AG04449 (cell line): Measurements from ENCODE around the gene TTC29.

Source experiments
- CTCF ChIA-PET: fragments of 350-600 bp; formaldehyde crosslinking; extraction: SDS; loops from one replicate; lab custom pipeline; 2021; ENCODE audit warnings: antibody characterized with exemption; lab: Yijun Ruan, JAX
- POLR2A ChIA-PET: fragments of 400-600, 350-600 bp; formaldehyde crosslinking; extraction: SDS; loops from one replicate; lab custom pipeline; 2020; ENCODE audit warnings: antibody characterized with exemption, inconsistent platforms; lab: Yijun Ruan, JAX
- DNase-seq: peaks from one replicate; pipeline ENCODE4 v3.0.0-alpha.2; 2010; ENCODE audit warnings: low read depth, low spot score
- H3K4me3 ChIP-seq: 2 replicates; pipeline ENCODE4 v1.5.1; 2011; ENCODE audit warnings: low read depth, mild to moderate bottlenecking, control low read depth, low read length
- CTCF ChIP-seq: IDR thresholded peaks from one replicate; pipeline ENCODE4 v1.5.1; 2011; ENCODE audit warnings: mild to moderate bottlenecking, moderate library complexity, low read length, control low read depth, inconsistent platforms; ENCODE audit not compliant: insufficient read depth; ENCODE audit errors: missing control alignments

The TTC29 gene

GRCh38 chr4:146852360-146852759, 93.3 kb downstream of the TTC29 start:
- no peak for TF ChIP-seq CTCF
- CTCF ChIA-PET: no interaction called here
- H3K4me3 ChIP-seq: no peak overlapping the region
- DNase-seq: no peak
- POLR2A ChIA-PET: no interaction called here

- no peak for TF ChIP-seq CTCF
- CTCF ChIA-PET: no interaction called here
- no peak for DNase-seq
- no peak overlapping the region for H3K4me3 ChIP-seq
- POLR2A ChIA-PET: no interaction called here
Observed at GRCh38 chr4:146847345-146847744, 98.3 kb downstream of the TTC29 start.

- ChIA-PET CTCF (no interaction called here), POLR2A (no interaction called here)
- DNase-seq: no peak
- no peak overlapping the region for H3K4me3 ChIP-seq
- TF ChIP-seq CTCF: no peak
Observed at GRCh38 chr4:146846882-146847281, 98.8 kb downstream of the TTC29 start.

GRCh38 chr4:146844761-146845160, 100.9 kb downstream of the TTC29 start:
- H3K4me3 ChIP-seq: no peak overlapping the region
- TF ChIP-seq CTCF: no peak
- ChIA-PET CTCF (no interaction called here), POLR2A (no interaction called here)
- DNase-seq: no peak

GRCh38 chr4:146842876-146843275, 102.8 kb downstream of the TTC29 start:
- no peak overlapping the region for H3K4me3 ChIP-seq
- TF ChIP-seq CTCF: no peak
- CTCF ChIA-PET: no interaction called here
- POLR2A ChIA-PET: no interaction called here
- DNase-seq: no peak

- H3K4me3 ChIP-seq: no peak overlapping the region
- no peak for TF ChIP-seq CTCF
- POLR2A ChIA-PET: no interaction called here
- CTCF ChIA-PET: no interaction called here
- no peak for DNase-seq
Observed at GRCh38 chr4:146840731-146841130, 104.9 kb downstream of the TTC29 start.
